ENCODE measurements around the gene SSUH2.
"Not testable (repeated sequence)": the region's sequence is repeated elsewhere in the genome, so short reads cannot be mapped to it uniquely, and the experiment has no call there.

Gene SSUH2

DNA sequence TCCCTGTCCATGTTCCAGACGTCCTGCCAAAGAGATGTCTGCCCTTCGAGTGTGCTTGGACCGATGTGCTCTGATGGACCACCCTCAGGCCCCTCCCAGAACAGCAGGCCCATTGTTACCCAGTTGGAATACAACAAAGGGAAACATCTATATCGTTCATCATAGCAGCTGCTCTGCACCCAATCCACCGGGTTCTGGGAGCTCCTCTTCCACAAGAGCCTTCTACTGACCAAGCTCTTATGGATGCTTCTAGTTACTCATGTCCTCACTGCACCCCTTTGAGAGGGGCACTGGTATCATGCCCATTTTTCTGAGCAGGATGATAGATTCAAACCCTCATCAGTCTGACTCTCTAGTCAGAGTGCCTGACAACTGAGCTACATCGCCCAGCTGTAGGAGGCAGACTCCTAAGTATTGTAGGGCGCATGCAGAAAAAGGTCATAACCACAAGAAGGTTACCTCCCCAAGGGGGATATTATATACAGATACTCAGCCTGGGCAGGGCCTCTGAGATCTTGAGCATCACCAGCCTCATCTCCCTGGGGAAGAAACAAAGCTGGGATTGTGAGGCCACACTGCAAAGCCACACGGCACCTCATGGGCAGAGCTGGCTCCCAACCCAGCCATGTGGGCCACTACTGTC is at the start of gene SSUH2:
SSUH2 (minus strand) TSS at position 51 of the 643 bp plus-strand sequence; CDS start at position 11, 40 bp downstream.
- FAIRE-seq (no peak), DNase-seq (ENCODE audit: insufficient read length, low spot score) (no peak)
- no peak for TF ChIP-seq CTCF (IDR thresholded peaks at IDR 0.05; ENCODE audit: insufficient read depth, missing control alignments)

DNA sequence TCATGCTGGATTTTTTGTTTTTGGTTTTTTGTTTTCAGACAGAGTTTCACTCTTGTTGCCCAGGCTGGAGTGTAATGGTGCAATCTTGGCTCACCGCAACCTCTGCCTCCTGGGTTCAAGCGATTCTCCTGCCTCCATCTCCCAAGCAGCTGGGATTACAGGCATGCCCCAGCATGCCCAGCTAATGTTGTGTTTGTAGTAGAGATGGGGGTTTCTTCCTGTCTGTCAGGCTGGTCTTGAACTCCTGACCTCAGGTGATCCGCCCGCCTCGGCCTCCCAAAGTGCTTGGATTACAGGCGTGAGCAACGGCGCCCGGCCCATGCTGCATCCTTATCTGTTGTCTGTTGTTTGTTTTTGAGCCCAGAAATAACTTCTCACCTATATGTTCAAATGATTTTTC is 46.7 kb upstream of the SSUH2 start:
- DNase-seq (ENCODE audit: insufficient read length, low spot score); FAIRE-seq: not testable (repeated sequence)

DNA sequence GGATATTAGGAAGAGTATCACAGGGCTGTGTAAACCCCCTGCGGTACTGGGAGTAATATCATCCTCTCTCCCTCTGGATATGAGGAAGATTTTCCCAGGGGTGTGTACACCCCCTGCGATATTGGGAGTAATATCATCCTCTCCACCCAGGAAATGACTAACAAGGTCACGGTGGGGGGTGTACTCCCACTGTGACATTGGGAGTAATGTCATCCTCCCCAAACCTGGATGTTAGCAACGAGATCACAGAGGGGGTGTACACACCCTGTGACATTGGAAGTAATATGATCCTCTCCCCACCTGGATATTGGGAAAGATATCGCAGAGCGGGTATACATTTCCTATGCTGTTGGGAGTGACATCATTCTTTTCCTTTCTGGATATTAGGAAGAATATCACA is 40.4 kb upstream of the SSUH2 start:
- FAIRE-seq; DNase-seq (ENCODE audit: insufficient read length, low spot score): not testable (repeated sequence)

DNA sequence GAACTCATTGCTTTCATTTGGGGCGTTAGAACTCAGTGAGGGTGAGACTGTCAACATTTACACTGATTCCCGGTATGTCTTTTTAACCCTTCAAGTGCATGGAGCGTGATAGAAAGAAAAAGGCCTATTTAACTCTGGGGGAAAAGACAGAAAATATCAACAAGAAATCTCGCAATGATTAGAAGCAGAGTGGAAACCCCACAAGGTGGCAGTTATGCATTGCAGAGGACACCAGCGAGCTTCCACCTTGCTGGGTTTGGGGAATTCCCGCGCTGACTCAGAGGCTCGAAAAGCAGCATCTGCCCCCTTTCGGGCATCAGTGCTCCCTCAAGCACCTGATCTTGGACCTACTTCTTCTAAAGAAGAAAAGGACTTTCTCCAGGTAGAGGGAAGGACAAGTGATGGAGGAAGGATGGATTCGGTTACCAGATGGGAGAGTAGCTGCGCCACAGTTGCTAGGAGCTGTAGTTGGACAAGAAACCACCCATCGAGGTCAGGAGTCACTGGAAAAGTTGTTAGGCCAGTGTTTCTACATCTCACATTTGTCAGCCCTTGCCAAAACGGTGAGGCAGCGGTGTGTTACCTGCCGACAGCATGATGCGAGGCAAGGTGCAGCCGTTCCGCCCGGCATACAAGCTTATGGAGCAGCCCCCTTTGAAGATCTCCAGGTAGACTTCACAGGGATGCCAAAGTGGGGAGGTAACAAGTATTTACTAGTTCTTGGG is 38.4 kb upstream of the SSUH2 start:
- not testable (repeated sequence) for DNase-seq (ENCODE audit: insufficient read length, low spot score); FAIRE-seq

- FAIRE-seq; DNase-seq (ENCODE audit: insufficient read length, low spot score): not testable (repeated sequence)
Measured at GRCh38 chr3:8681881-8682538, 37.4 kb upstream of the SSUH2 start.

DNA sequence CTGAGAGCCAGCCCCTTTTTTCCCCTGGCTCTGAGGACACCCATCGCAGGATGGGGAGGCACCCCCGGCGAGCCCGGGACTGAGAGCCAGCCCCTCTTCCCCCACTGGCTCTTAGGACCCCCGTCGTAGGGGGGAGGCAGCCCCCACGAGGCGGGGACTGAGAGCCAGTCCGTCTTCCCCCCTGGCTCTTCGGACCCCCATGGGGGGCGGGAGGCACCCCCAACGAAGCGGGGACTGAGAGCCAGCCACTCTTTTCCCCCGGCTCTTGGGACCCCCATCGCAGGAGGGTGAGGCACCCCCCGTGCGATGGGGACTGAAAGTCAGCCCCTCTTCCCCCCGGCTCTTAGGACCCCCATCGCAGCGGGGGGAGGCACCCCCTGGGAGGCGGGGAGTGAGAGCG is 36.8 kb upstream of the SSUH2 start:
- no peak for FAIRE-seq
- DNase-seq (ENCODE audit: insufficient read length, low spot score): no peak
- no peak for TF ChIP-seq CTCF (IDR thresholded peaks at IDR 0.05; ENCODE audit: insufficient read depth, missing control alignments)

GRCh38 chr3:8679817-8680553 is 35.4 kb upstream of the SSUH2 start:
- not testable (repeated sequence) for FAIRE-seq; DNase-seq (ENCODE audit: insufficient read length, low spot score)

GRCh38 chr3:8678751-8679150 is 34.2 kb upstream of the SSUH2 start:
- no peak for TF ChIP-seq CTCF (IDR thresholded peaks at IDR 0.05; ENCODE audit: insufficient read depth, missing control alignments)
- no peak for DNase-seq (ENCODE audit: insufficient read length, low spot score)
- FAIRE-seq: no peak

GRCh38 chr3:8677258-8677657 is 32.7 kb upstream of the SSUH2 start:
- DNase-seq (ENCODE audit: insufficient read length, low spot score): not testable (repeated sequence)

GRCh38 chr3:8675591-8675990 is 31.0 kb upstream of the SSUH2 start:
- not testable (repeated sequence) for FAIRE-seq

More at GRCh38 chr3:8677258-8677657, 32.7 kb upstream of the SSUH2 start:
- not testable (repeated sequence) for FAIRE-seq

More at GRCh38 chr3:8675591-8675990, 31.0 kb upstream of the SSUH2 start:
- not testable (repeated sequence) for DNase-seq (ENCODE audit: insufficient read length, low spot score)
